CD14-positive monocyte (primary cell): ENCODE data around the gene GLG1. TPM values are rescaled to one million over a fixed set of nuclear protein-coding genes. Genes with fewer than 3 reads are reported as not detected.

Experiments used
- DNase-seq, 3 donors: peaks; one replicate each; pipeline ENCODE4 v3.0.0-alpha.2; 2011 to 2022
- H2AFZ ChIP-seq: 2 replicates; pipeline ENCODE4 v1.6.0; 2012; ENCODE audit warnings: mild to moderate bottlenecking, low read depth, low read length, inconsistent platforms; ENCODE audit not compliant: insufficient read depth, poor library complexity, severe bottlenecking
- H3K27ac ChIP-seq, 2 donors: 1 replicate in 1 of 2; 2 replicates in 1 of 2; pipeline ENCODE4 v1.5.1; 2012 to 2013; ENCODE audit warnings: low read length in 2 of 2, control low read depth in 1 of 2, inconsistent platforms in 1 of 2, low read depth in 1 of 2, mild to moderate bottlenecking in 1 of 2
- H3K27me3 ChIP-seq, 2 donors: one replicate each; pipeline versions ENCODE4 v1.6.0 to v1.6.1; 2011 to 2013; ENCODE audit warnings: low read length in 2 of 2; ENCODE audit not compliant: control insufficient read depth in 2 of 2, insufficient read depth in 2 of 2
- H3K36me3 ChIP-seq, 2 donors: replicated peaks in 1 of 2; 1 replicate in 1 of 2; 2 replicates in 1 of 2; pipeline versions ENCODE4 v1.5.1 to v1.6.1; 2012 to 2013; ENCODE audit warnings: low read length in 2 of 2, control low read depth in 1 of 2, inconsistent platforms in 1 of 2, mild to moderate bottlenecking in 1 of 2; ENCODE audit not compliant: insufficient read depth in 2 of 2, control insufficient read depth in 1 of 2
- H3K4me1 ChIP-seq, 2 donors: 1 replicate in 1 of 2; 2 replicates in 1 of 2; pipeline versions ENCODE4 v1.5.1 to v1.6.1; 2012 to 2013; ENCODE audit warnings: low read length in 2 of 2, control low read depth in 1 of 2, inconsistent platforms in 1 of 2, mild to moderate bottlenecking in 1 of 2, moderate library complexity in 1 of 2; ENCODE audit not compliant: insufficient read depth in 2 of 2, control insufficient read depth in 1 of 2
- H3K4me2 ChIP-seq: replicated peaks from 2 replicates; pipeline ENCODE3; 2012; ENCODE audit warnings: low read length, moderate library complexity, mild to moderate bottlenecking; ENCODE audit not compliant: poor library complexity, severe bottlenecking; ENCODE audit errors: extremely low read depth
- H3K4me3 ChIP-seq, 3 experiments: fragments of 200-600 bp in 1 of 3; sonication (generic) in 1 of 3; replicated peaks in 1 of 3; 1 replicate in 2 of 3; 2 replicates in 1 of 3; pipeline ENCODE4 v1.5.1; 2011 to 2013; ENCODE audit warnings: low read length in 3 of 3, mild to moderate bottlenecking in 3 of 3, control low read depth in 2 of 3, low read depth in 2 of 3, inconsistent platforms in 1 of 3, moderate library complexity in 1 of 3
- H3K79me2 ChIP-seq: 2 replicates; pipeline ENCODE4 v1.6.0; 2012; ENCODE audit warnings: mild to moderate bottlenecking, control low read depth, inconsistent platforms, low read length, moderate library complexity; ENCODE audit not compliant: insufficient read depth
- H3K9ac ChIP-seq: 2 replicates; pipeline ENCODE4 v1.6.0; 2017; ENCODE audit warnings: low read length, mild to moderate bottlenecking; ENCODE audit not compliant: insufficient read depth, poor library complexity, severe bottlenecking
- H3K9me3 ChIP-seq, 2 donors: replicated peaks in 1 of 2; 1 replicate in 1 of 2; 2 replicates in 1 of 2; pipeline versions ENCODE4 v1.5.1 to v1.6.1; 2012 to 2013; ENCODE audit warnings: low read length in 2 of 2, control low read depth in 1 of 2; ENCODE audit not compliant: control insufficient read depth in 1 of 2, insufficient read depth in 1 of 2
- H4K20me1 ChIP-seq: 2 replicates; pipeline ENCODE4 v1.6.0; 2012; ENCODE audit warnings: mild to moderate bottlenecking, low read length, control low read depth, moderate library complexity; ENCODE audit not compliant: insufficient read depth
- H3K27ac Mint-ChIP-seq, 7 donors: one replicate each; pipeline ENCODE4 v1.8.0; 2020; ENCODE audit warnings: mild to moderate bottlenecking in 7 of 7, mixed read lengths in 7 of 7, moderate library complexity in 6 of 7, inconsistent platforms in 2 of 7
- H3K27me3 Mint-ChIP-seq, 3 donors: one replicate each; pipeline ENCODE4 v1.8.0; 2021 to 2022; ENCODE audit warnings: low read depth in 3 of 3, mild to moderate bottlenecking in 3 of 3, mixed read lengths in 3 of 3, moderate library complexity in 3 of 3, inconsistent platforms in 1 of 3
- H3K36me3 Mint-ChIP-seq, 2 donors: one replicate each; pipeline ENCODE4 v1.8.0; 2020; ENCODE audit warnings: mixed read lengths in 2 of 2, inconsistent platforms in 1 of 2, mild to moderate bottlenecking in 1 of 2
- H3K4me1 Mint-ChIP-seq: one replicate; pipeline ENCODE4 v1.8.0; 2020; ENCODE audit warnings: mild to moderate bottlenecking, mixed read lengths
- H3K4me3 Mint-ChIP-seq, 2 donors: one replicate each; pipeline ENCODE4 v1.8.0; 2020; ENCODE audit warnings: mild to moderate bottlenecking in 2 of 2, mixed read lengths in 2 of 2, moderate library complexity in 1 of 2
- H3K9me3 Mint-ChIP-seq, 7 donors: one replicate each; pipeline ENCODE4 v1.8.0; 2020 to 2022; ENCODE audit warnings: mixed read lengths in 7 of 7, mild to moderate bottlenecking in 6 of 7, moderate library complexity in 6 of 7, inconsistent platforms in 2 of 7
- WGBS: methylation state at CpG from one replicate; pipeline ENCODE4 v1.1.5; 2013; ENCODE audit warnings: missing lambda C conversion rate; ENCODE audit not compliant: insufficient coverage; 5-methylcytosine and 5-hydroxymethylcytosine counted together
- intact Hi-C, 2 donors: fragments of 100-400 bp; cut with micrococcal nuclease; formaldehyde crosslinking; loops; one replicate each; pipeline versions ENCODE4 v1.15.0 to v1.15.1; 2023
- polyA plus RNA-seq, 3 donors: library from polyadenylated mRNA; depleted of rRNA in 1 of 3; unstranded in 2 of 3; stranded (reverse) in 1 of 3; fragments of 300-500 nt in 2 of 3; fragments of >200 nt in 1 of 3; fragmentation: Illumina TruSeq in 2 of 3; gene quantifications; 1 replicate in 2 of 3; 2 replicates in 1 of 3; pipeline ENCODE4 v1.2.3, GENCODE V29; 2012 to 2021
- TF ChIP-seq, protein P1 (sequence below): fragments of 200-600 bp; IDR thresholded peaks from one replicate; pipeline ENCODE4 v1.8.0; 2022; ENCODE audit warnings: antibody characterized with exemption, mild to moderate bottlenecking

The GLG1 gene
- polyA plus RNA-seq, 3 donors = 40.3 to 69.1 (median 51.1) TPM

DNA sequence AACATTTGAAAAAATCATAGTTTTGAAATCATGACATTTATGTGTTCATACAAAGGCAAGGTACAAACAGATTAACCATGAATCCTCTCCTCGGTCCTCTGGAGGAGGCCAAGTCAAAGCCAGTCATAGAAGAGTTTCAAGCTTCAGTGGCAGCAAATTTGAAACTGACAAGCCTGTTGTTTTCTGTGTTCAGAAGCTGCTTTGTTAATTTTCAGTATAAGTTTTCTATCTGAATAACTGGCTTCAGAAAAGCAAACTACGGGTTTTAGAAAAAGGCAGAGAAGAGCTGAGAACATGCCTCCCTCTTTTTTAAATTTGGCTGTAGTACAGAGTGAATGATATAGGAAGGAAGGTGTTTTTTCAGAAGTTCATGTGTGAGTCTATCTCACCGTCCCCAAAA lies 106.0 kb downstream of the GLG1 start:
- Mint-ChIP-seq H3K27me3 (peaks cover 0 to 2% (median 0%) of the 10 kb centered on the region in 3 donors), H3K9me3 (no peaks in the 10 kb centered on the region)
- no CpG with 5 or more reads among the region's 3 CpGs for WGBS

DNA sequence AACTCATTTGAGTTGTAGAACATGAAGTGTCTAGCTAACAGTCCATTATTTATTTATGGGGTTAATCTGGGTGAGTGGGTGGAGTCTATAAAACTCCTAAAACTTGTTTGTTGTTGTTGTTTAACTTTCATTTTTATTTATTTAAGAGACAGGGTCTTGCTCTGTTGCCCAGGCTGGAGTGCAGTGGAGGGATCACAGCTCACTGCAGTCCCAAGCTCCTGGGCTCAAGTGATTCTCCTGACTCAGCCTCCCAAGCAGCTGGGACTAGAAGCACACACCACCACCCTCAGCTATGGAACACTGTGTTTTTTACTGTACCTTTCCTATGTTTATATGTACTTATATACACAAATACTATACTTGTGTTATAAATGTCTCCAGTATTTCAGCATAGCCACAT lies 107.8 kb downstream of the GLG1 start:
- Mint-ChIP-seq H3K4me1 (no peaks in the 10 kb centered on the region), H3K36me3 (peaks cover 52 to 72% of the 10 kb centered on the region in 2 donors), H3K4me3 (no peak overlapping the region), H3K27ac (peak overlapping the region in 1 of 7 donors; percentile 31), H3K9me3 (no peaks in the 10 kb centered on the region), H3K27me3 (no peaks in the 10 kb centered on the region)
- intact Hi-C loops = no loop called here
- Histone ChIP-seq H3K79me2 (no peaks in the 10 kb centered on the region), H3K4me1 (no peaks in the 10 kb centered on the region), H3K9me3 (no peaks in the 10 kb centered on the region), H4K20me1 (peaks cover 30% of the 10 kb centered on the region), H3K27me3 (no peaks in the 10 kb centered on the region), H3K4me3 (no peak overlapping the region), H3K4me2 (no peak overlapping the region), H3K27ac (peak overlapping the region in 1 of 2 donors; percentile 26), H2AFZ (no peak overlapping the region), H3K36me3 (peaks cover 45 to 82% of the 10 kb centered on the region in 2 donors), H3K9ac (no peak overlapping the region)
- DNase-seq = no peak
- TF ChIP-seq, protein P1, sequence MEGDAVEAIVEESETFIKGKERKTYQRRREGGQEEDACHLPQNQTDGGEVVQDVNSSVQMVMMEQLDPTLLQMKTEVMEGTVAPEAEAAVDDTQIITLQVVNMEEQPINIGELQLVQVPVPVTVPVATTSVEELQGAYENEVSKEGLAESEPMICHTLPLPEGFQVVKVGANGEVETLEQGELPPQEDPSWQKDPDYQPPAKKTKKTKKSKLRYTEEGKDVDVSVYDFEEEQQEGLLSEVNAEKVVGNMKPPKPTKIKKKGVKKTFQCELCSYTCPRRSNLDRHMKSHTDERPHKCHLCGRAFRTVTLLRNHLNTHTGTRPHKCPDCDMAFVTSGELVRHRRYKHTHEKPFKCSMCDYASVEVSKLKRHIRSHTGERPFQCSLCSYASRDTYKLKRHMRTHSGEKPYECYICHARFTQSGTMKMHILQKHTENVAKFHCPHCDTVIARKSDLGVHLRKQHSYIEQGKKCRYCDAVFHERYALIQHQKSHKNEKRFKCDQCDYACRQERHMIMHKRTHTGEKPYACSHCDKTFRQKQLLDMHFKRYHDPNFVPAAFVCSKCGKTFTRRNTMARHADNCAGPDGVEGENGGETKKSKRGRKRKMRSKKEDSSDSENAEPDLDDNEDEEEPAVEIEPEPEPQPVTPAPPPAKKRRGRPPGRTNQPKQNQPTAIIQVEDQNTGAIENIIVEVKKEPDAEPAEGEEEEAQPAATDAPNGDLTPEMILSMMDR = no peak

More for the DNA sequence above, 106.0 kb downstream of the GLG1 start:
- Histone ChIP-seq H3K9me3 (no peaks in the 10 kb centered on the region), H3K36me3 (peaks cover 35 to 78% of the 10 kb centered on the region in 2 donors), H3K9ac (no peak overlapping the region), H3K4me3 (no peak overlapping the region), H3K27ac (no peak overlapping the region), H3K4me2 (no peak overlapping the region), H3K79me2 (no peaks in the 10 kb centered on the region), H2AFZ (no peak overlapping the region), H4K20me1 (peaks cover 39% of the 10 kb centered on the region), H3K4me1 (no peaks in the 10 kb centered on the region), H3K27me3 (no peaks in the 10 kb centered on the region)
- DNase-seq = no peak
- H3K4me3 Mint-ChIP-seq = no peak overlapping the region
- H3K27ac Mint-ChIP-seq = no peak overlapping the region
- peaks cover 47 to 65% of the 10 kb centered on the region in 2 donors for H3K36me3 Mint-ChIP-seq
- H3K4me1 Mint-ChIP-seq = no peaks in the 10 kb centered on the region
- intact Hi-C loops = loop anchor here in 1 of 2 donors (10.0 kb wide), 1 partner anchor 124 kb away; no protein-coding TSS in a partner anchor
- TF ChIP-seq, protein P1 = no peak
